ENCODE measurements around the gene NFIC.

The NFIC gene

GRCh38 chr19:3508771-3509535 lies 142.6 kb downstream of the NFIC start:
- Histone ChIP-seq H2AFZ (ENCODE audit: low read length) (no peak overlapping the region), H3K9ac (ENCODE audit: low read depth, low read length, poor library complexity, severe bottlenecking) (peak overlapping the region; percentile 41), H3K4me3 (ENCODE audit: low read length, poor library complexity, severe bottlenecking) (peak overlapping the region; percentile 99), H3K9me3 (ENCODE audit: insufficient read depth, low read depth, low read length) (no peaks in the 10 kb centered on the region), H3F3A (ENCODE audit: low read depth) (no peaks in the 10 kb centered on the region), H4K20me1 (ENCODE audit: insufficient read depth, low read length, poor library complexity, severe bottlenecking) (peaks cover 73% of the 10 kb centered on the region), H3K4me1 (ENCODE audit: insufficient read depth, low read length, poor library complexity, severe bottlenecking) (peaks cover 44% of the 10 kb centered on the region), H3K4me2 (ENCODE audit: low read depth, low read length, poor library complexity, severe bottlenecking) (peak overlapping the region; percentile 100), H3K9me2 (replicated peaks; ENCODE audit: low read depth, low read length) (no peaks in the 10 kb centered on the region), H3K27me3 (ENCODE audit: insufficient read depth, low read length, poor library complexity, severe bottlenecking) (no peaks in the 10 kb centered on the region), H3K79me2 (ENCODE audit: insufficient read depth, low read length) (peaks cover 78% of the 10 kb centered on the region), H3K36me3 (ENCODE audit: insufficient read depth, low read length) (no peaks in the 10 kb centered on the region)
- TF ChIP-seq EZH2phosphoT487 (IDR thresholded peaks at IDR 0.05; ENCODE audit: borderline replicate concordance), result no peak

- peaks cover 79% of the 10 kb centered on the region for H4K20me1 ChIP-seq (ENCODE audit: insufficient read depth, low read length, poor library complexity, severe bottlenecking)
- H3K4me3 ChIP-seq (ENCODE audit: low read length, poor library complexity, severe bottlenecking), result peak overlapping the region; percentile 99
- H3K4me2 ChIP-seq (ENCODE audit: low read depth, low read length, poor library complexity, severe bottlenecking), result peak overlapping the region; percentile 100
- H3F3A ChIP-seq (ENCODE audit: low read depth), result no peaks in the 10 kb centered on the region
- H2AFZ ChIP-seq (ENCODE audit: low read length), result no peak overlapping the region
- no peaks in the 10 kb centered on the region for H3K9me3 ChIP-seq (ENCODE audit: insufficient read depth, low read depth, low read length)
- H3K9ac ChIP-seq (ENCODE audit: low read depth, low read length, poor library complexity, severe bottlenecking), result peak overlapping the region; percentile 41
- H3K27me3 ChIP-seq (ENCODE audit: insufficient read depth, low read length, poor library complexity, severe bottlenecking), result no peaks in the 10 kb centered on the region
- H3K79me2 ChIP-seq (ENCODE audit: insufficient read depth, low read length), result peaks cover 85% of the 10 kb centered on the region
- H3K36me3 ChIP-seq (ENCODE audit: insufficient read depth, low read length), result no peaks in the 10 kb centered on the region
- H3K9me2 ChIP-seq (replicated peaks; ENCODE audit: low read depth, low read length), result no peaks in the 10 kb centered on the region
- TF ChIP-seq EZH2phosphoT487 (IDR thresholded peaks at IDR 0.05; ENCODE audit: borderline replicate concordance) (no peak), CTCF (conservative IDR thresholded peaks at IDR 0.05; ENCODE audit: low read length) (no peak)
- H3K4me1 ChIP-seq (ENCODE audit: insufficient read depth, low read length, poor library complexity, severe bottlenecking), result peaks cover 44% of the 10 kb centered on the region
Measured at GRCh38 chr19:3509566-3509989, 143.2 kb downstream of the NFIC start.

GRCh38 chr19:3510727-3511126 lies 144.3 kb downstream of the NFIC start:
- Histone ChIP-seq H4K20me1 (ENCODE audit: insufficient read depth, low read length, poor library complexity, severe bottlenecking) (peaks cover 83% of the 10 kb centered on the region), H3K4me1 (ENCODE audit: insufficient read depth, low read length, poor library complexity, severe bottlenecking) (peaks cover 33% of the 10 kb centered on the region), H2AFZ (ENCODE audit: low read length) (no peak overlapping the region), H3K27me3 (ENCODE audit: insufficient read depth, low read length, poor library complexity, severe bottlenecking) (no peaks in the 10 kb centered on the region), H3K79me2 (ENCODE audit: insufficient read depth, low read length) (peaks cover 96% of the 10 kb centered on the region), H3K9me2 (replicated peaks; ENCODE audit: low read depth, low read length) (no peaks in the 10 kb centered on the region), H3K36me3 (ENCODE audit: insufficient read depth, low read length) (peaks cover 5% of the 10 kb centered on the region; the same call in 1 of the 2 replicates), H3K9ac (ENCODE audit: low read depth, low read length, poor library complexity, severe bottlenecking) (no peak overlapping the region), H3K4me2 (ENCODE audit: low read depth, low read length, poor library complexity, severe bottlenecking) (peak overlapping the region; percentile 100), H3K9me3 (ENCODE audit: insufficient read depth, low read depth, low read length) (no peaks in the 10 kb centered on the region), H3F3A (ENCODE audit: low read depth) (no peaks in the 10 kb centered on the region), H3K4me3 (ENCODE audit: low read length, poor library complexity, severe bottlenecking) (no peak overlapping the region)
- TF ChIP-seq CTCF (conservative IDR thresholded peaks at IDR 0.05; ENCODE audit: low read length) (no peak), EZH2phosphoT487 (IDR thresholded peaks at IDR 0.05; ENCODE audit: borderline replicate concordance) (no peak)

Data from Loucy (cell line).